LNCaP clone FGC (cell line): ENCODE measurements around the gene INTS6L.

Experiments used
- DNase-seq: peaks from one replicate; pipeline ENCODE4 v3.0.0-alpha.2; 2011; ENCODE audit warnings: low read depth
- H3K4me3 ChIP-seq: 2 replicates; pipeline ENCODE4 v1.5.1; 2011; ENCODE audit warnings: mild to moderate bottlenecking, low read depth, low read length, control low read depth
- TF ChIP-seq, protein P1 (sequence below): IDR thresholded peaks from 2 replicates; pipeline ENCODE4 v1.5.1; 2012; ENCODE audit warnings: mild to moderate bottlenecking; ENCODE audit not compliant: control insufficient read depth, insufficient read depth; ENCODE audit errors: extremely low read depth

INTS6L gene

DNA sequence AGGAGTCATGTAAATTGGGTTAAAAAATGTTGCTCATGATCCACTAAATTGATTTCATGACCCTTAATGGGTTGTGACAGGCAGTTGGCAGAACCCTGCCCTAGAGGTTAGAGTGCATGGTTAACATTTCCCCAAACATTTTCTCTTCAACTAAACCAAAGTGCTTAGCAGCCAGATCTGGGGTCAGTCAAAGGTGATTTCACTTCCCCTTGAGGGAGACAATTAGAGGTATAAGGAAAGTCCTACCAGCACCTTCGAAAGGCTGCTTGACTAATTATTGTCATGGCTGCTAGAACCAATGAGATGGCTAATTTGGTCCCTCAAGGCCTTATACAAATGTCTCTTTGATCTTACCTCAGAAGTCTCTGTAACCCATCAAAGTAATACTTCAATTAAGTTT, 30.9 kb upstream of the INTS6L start:
- no peak for DNase-seq
- TF ChIP-seq, protein P1, sequence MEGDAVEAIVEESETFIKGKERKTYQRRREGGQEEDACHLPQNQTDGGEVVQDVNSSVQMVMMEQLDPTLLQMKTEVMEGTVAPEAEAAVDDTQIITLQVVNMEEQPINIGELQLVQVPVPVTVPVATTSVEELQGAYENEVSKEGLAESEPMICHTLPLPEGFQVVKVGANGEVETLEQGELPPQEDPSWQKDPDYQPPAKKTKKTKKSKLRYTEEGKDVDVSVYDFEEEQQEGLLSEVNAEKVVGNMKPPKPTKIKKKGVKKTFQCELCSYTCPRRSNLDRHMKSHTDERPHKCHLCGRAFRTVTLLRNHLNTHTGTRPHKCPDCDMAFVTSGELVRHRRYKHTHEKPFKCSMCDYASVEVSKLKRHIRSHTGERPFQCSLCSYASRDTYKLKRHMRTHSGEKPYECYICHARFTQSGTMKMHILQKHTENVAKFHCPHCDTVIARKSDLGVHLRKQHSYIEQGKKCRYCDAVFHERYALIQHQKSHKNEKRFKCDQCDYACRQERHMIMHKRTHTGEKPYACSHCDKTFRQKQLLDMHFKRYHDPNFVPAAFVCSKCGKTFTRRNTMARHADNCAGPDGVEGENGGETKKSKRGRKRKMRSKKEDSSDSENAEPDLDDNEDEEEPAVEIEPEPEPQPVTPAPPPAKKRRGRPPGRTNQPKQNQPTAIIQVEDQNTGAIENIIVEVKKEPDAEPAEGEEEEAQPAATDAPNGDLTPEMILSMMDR: no peak
- H3K4me3 ChIP-seq: no peak overlapping the region

DNA sequence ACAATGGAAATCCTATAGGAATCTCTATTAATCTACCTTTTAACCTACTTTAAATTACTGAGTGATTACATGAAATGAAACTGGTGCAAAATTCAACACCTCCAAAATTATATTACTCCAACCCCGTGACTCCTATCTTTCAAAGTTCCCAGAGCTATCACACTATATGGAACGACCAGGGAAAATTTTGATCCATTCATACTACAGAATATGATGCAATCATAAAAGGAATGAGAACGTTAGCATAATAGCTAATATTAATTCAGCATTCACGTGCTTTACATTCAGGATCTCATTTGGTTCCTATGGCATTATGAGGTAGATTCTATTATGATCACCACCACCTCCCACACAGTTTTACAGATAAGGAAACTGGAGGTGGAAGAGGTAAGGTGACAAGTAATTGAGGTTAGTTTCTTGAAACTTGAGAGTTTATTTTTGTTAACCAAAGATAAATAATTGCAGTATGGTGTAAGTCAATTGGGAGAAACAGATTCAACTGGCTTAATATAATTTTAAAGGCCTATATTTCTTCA, 29.4 kb upstream of the INTS6L start:
- no peak overlapping the region for H3K4me3 ChIP-seq
- TF ChIP-seq, protein P1: no peak
- DNase-seq: no peak

DNA sequence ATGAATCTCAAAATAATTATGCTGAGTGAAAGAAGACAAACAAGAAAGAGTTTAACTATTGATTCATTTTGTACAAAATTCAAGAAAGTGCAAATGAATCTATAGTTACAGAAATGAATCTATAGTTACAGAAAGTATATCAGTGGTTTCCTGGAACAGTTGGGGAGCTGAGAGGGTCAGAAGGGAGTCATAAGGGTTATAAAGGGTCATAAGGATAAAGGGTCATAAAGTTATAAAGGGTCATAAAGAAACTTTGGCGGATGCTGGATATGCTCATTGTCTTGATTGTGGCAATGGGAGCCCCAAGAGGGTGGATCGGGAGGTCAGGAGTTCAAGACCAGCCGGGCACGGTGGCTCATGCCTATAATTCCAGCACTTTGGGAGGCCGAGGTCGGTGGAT, 26.0 kb upstream of the INTS6L start:
- H3K4me3 ChIP-seq: no peak overlapping the region
- DNase-seq: no peak
- TF ChIP-seq, protein P1: no peak

DNA sequence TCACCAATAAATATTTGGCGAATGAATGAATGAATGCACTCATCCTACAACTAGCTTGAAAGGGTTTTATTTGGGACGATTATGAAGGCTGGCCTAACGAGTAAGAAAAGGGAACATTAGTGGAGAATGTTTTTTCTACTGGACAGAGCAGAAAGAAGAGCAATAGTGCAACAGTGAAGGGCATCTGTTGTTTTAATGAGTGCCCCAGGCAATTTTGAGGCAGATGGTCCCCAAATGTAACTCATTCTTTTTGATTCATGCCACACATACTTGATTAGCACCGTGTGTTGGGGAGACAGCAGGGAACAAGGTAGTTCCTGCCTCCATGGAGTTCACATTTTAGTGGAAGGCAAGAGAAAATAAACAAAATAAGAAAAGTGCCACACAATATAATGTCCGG, 22.7 kb upstream of the INTS6L start:
- TF ChIP-seq, protein P1: no peak
- no peak overlapping the region for H3K4me3 ChIP-seq
- no peak for DNase-seq

DNA sequence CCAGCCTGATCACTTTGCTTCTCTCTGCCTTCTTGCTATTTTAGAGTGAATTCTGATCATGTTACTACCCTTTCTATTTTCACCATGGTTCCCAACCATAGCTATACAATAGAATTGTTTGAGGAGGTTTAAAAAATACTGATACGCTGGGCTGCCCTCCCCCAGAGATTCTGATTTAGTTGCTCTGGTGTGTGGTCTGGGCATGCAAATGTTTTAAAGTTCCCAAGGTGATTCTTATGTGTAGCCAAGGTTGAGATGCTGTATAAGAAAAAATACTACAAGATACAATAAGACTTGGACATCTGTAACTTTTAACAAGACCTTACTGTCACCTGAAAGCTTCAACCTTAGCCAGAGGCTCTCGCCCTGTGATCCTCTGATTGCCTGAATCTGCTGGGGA, 22.2 kb upstream of the INTS6L start:
- H3K4me3 ChIP-seq: no peak overlapping the region
- TF ChIP-seq, protein P1: no peak
- no peak for DNase-seq

DNA sequence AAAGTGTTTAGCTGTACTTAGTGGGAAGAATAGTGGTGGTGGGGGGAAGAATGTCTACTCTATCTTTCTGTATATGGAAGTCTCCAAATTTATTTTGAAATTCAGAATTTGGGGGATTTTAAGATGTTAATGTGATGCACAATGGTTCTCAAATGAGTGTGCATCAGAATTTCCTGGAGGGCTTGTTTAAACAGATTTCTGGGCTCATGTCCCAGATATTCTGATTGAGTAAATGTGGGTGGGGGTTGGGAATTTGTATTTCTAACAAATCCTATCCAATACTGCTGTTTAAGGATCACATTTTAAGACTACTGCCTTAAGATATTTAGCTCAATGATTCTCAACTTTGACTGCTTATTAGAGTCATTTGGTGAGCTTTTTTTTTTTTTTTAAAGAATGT, 15.1 kb upstream of the INTS6L start:
- TF ChIP-seq, protein P1: no peak
- no peak for DNase-seq
- H3K4me3 ChIP-seq: no peak overlapping the region

DNA sequence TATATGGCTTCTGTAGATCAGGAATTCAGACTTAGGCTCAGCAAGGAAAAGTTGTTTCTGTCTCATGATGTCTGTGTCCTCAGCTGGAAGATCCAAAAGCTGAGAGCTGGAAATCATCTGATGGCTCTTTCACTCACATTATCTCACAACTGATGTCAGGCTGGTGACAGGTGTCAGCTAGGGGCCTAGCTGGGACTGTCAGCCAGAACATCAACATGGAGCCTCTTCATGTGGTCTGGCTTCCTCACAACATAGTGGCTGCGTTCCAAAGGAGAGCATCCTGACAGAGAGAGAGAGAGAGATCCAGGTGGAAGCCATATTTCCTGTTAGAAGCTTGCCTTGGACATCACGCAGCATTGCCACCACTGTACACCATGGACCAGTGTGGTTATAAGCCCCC, 10.6 kb upstream of the INTS6L start:
- TF ChIP-seq, protein P1: no peak
- DNase-seq: no peak
- H3K4me3 ChIP-seq: no peak overlapping the region
